Suprapubic skin (tissue), 4 donors: ENCODE measurements around the gene CRB1. TPM values are rescaled to one million over a fixed set of nuclear protein-coding genes. Genes with fewer than 3 reads are reported as not detected.

Source experiments
- DNase-seq, 2 donors: peaks; one replicate each; pipeline ENCODE4 v3.0.0-alpha.2; 2019; ENCODE audit warnings: low spot score in 2 of 2
- H3K27ac ChIP-seq: fragments of 200-600 bp; sonication (generic); one replicate; pipeline ENCODE4 v1.5.1; 2019
- H3K27me3 ChIP-seq: fragments of 200-600 bp; sonication (generic); one replicate; pipeline ENCODE4 v1.5.1; 2019
- H3K36me3 ChIP-seq: fragments of 200-600 bp; sonication (generic); one replicate; pipeline ENCODE4 v1.5.1; 2019
- H3K4me1 ChIP-seq: fragments of 200-600 bp; sonication (generic); one replicate; pipeline ENCODE4 v1.5.1; 2019
- H3K4me3 ChIP-seq: fragments of 200-600 bp; sonication (generic); one replicate; pipeline ENCODE4 v1.5.1; 2019; ENCODE audit warnings: mild to moderate bottlenecking
- H3K9me3 ChIP-seq: fragments of 200-600 bp; sonication (generic); one replicate; pipeline ENCODE4 v1.5.1; 2019
- CTCF ChIP-seq, 2 donors: fragments of 200-600 bp in 1 of 2; fragments of 450-650 bp in 1 of 2; sonication (generic) in 1 of 2; IDR thresholded peaks; one replicate each; pipeline ENCODE4 v1.5.1; 2016 to 2019; ENCODE audit warnings: antibody characterized with exemption in 2 of 2, mild to moderate bottlenecking in 1 of 2, moderate library complexity in 1 of 2
- EP300 ChIP-seq: sonication (generic); formaldehyde crosslinking; IDR thresholded peaks from one replicate; pipeline ENCODE4 v1.6.1; 2017; ENCODE audit warnings: antibody characterized with exemption
- POLR2A ChIP-seq, 2 donors: fragments of 450-650 bp; IDR thresholded peaks; one replicate each; pipeline ENCODE4 v1.6.1; 2017; ENCODE audit warnings: antibody characterized with exemption in 2 of 2, mild to moderate bottlenecking in 2 of 2, moderate library complexity in 2 of 2
- POLR2AphosphoS5 ChIP-seq, 3 donors: sonication (generic); formaldehyde crosslinking; IDR thresholded peaks; one replicate each; pipeline ENCODE4 v1.6.1; 2017; ENCODE audit warnings: antibody characterized with exemption in 3 of 3
- WGBS: methylation state at CpG from one replicate; pipeline ENCODE4 v1.1.5; 2018; 5-methylcytosine and 5-hydroxymethylcytosine counted together
- total RNA-seq, 4 donors: library from RNA; depleted of rRNA; stranded (reverse); fragments of >200 nt; gene quantifications; one replicate each; pipeline ENCODE4 v1.1.0, GENCODE V29; 2016

Gene CRB1
- total RNA-seq, 4 donors from 2014 or later, result 0.16 TPM; not detected in 3

DNA sequence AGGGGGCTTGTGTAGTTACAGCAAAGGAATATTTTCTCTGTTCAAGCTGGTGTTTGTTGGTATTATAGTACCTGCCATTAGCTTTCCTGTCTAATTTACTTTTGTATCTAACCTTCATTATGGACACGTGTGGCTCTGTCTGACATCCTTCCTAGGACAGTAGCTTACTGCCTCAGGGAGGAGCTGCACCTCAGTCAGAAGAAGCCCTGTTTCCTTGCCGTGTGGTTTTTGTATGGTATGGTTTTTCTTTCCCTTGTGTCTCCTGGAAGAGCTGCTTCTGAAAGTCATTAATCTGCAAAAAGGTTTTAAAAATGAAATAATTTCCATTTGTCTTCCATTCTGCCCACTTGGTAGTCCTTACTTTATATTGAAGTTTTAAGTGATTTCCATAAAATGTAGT lies 17.4 kb upstream of the CRB1 start:
- no peak overlapping the region for H3K27ac ChIP-seq
- H3K9me3 ChIP-seq, result no peaks in the 10 kb centered on the region
- no peak for DNase-seq
- no peak for TF ChIP-seq CTCF (IDR thresholded peaks at IDR 0.05)
- no peak for TF ChIP-seq POLR2A (IDR thresholded peaks at IDR 0.05)
- TF ChIP-seq EP300, result no peak
- no peak for TF ChIP-seq POLR2AphosphoS5 (IDR thresholded peaks at IDR 0.05)
- no peaks in the 10 kb centered on the region for H3K4me1 ChIP-seq
- no peak overlapping the region for H3K4me3 ChIP-seq
- 40% methylated on average over 2 of the region's 2 CpGs for WGBS
- H3K27me3 ChIP-seq, result no peaks in the 10 kb centered on the region
- H3K36me3 ChIP-seq, result no peaks in the 10 kb centered on the region

DNA sequence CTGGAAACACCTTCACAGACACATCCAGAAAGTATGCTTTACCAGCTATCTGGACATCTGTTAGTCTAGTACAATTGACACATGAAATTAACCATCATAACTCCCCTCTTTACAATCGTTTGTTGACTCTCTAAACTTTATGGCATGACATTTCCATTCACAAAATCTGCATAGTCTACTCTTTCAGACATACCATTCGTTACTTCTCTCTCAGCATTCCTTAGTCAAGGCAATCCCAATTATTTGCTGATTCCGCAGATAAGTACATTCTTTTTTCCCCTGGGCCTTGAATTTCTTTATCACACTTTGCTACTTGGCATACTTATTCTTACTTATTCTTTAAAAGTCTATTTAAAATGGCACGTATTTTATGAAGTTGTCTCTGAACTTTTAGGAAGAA lies 15.1 kb upstream of the CRB1 start:
- 56% methylated on average over 4 of the region's 4 CpGs for WGBS

GRCh38 chr1:197254866-197255265 lies 13.2 kb upstream of the CRB1 start:
- Histone ChIP-seq H3K9me3 (no peaks in the 10 kb centered on the region), H3K36me3 (no peaks in the 10 kb centered on the region), H3K27me3 (no peaks in the 10 kb centered on the region), H3K4me1 (no peaks in the 10 kb centered on the region), H3K27ac (no peak overlapping the region), H3K4me3 (no peak overlapping the region)
- no peak for TF ChIP-seq EP300
- no peak for TF ChIP-seq POLR2AphosphoS5 (IDR thresholded peaks at IDR 0.05)
- no peak for TF ChIP-seq CTCF (IDR thresholded peaks at IDR 0.05)
- TF ChIP-seq POLR2A (IDR thresholded peaks at IDR 0.05), result no peak
- DNase-seq, result no peak
- 52% methylated on average over 1 of the region's 1 CpG for WGBS

More for the DNA sequence above, 15.1 kb upstream of the CRB1 start:
- Histone ChIP-seq H3K4me1 (no peaks in the 10 kb centered on the region), H3K27me3 (no peaks in the 10 kb centered on the region), H3K36me3 (no peaks in the 10 kb centered on the region), H3K27ac (no peak overlapping the region), H3K4me3 (no peak overlapping the region), H3K9me3 (no peaks in the 10 kb centered on the region)
- TF ChIP-seq POLR2AphosphoS5 (IDR thresholded peaks at IDR 0.05), result no peak
- TF ChIP-seq CTCF (IDR thresholded peaks at IDR 0.05), result no peak
- no peak for TF ChIP-seq POLR2A (IDR thresholded peaks at IDR 0.05)
- no peak for TF ChIP-seq EP300
- DNase-seq, result no peak

GRCh38 chr1:197264936-197265567 lies 3.0 kb upstream of the CRB1 start:
- no peaks in the 10 kb centered on the region for H3K9me3 ChIP-seq
- H3K4me1 ChIP-seq, result no peaks in the 10 kb centered on the region
- DNase-seq, result no peak
- WGBS, result 76% methylated on average over 1 of the region's 1 CpG
- H3K36me3 ChIP-seq, result no peaks in the 10 kb centered on the region
- H3K4me3 ChIP-seq, result no peak overlapping the region
- no peak overlapping the region for H3K27ac ChIP-seq
- TF ChIP-seq POLR2AphosphoS5 (IDR thresholded peaks at IDR 0.05), result no peak
- TF ChIP-seq EP300, result no peak
- TF ChIP-seq CTCF (IDR thresholded peaks at IDR 0.05), result no peak
- TF ChIP-seq POLR2A (IDR thresholded peaks at IDR 0.05), result no peak
- no peaks in the 10 kb centered on the region for H3K27me3 ChIP-seq

GRCh38 chr1:197269053-197269452 lies 1.0 kb downstream of the CRB1 start:
- WGBS, result 29% methylated on average over 6 of the region's 6 CpGs
- TF ChIP-seq POLR2AphosphoS5 (IDR thresholded peaks at IDR 0.05) (no peak), EP300 (no peak), POLR2A (IDR thresholded peaks at IDR 0.05) (no peak), CTCF (IDR thresholded peaks at IDR 0.05) (no peak)
- Histone ChIP-seq H3K36me3 (no peaks in the 10 kb centered on the region), H3K27ac (no peak overlapping the region), H3K4me1 (no peaks in the 10 kb centered on the region), H3K27me3 (no peaks in the 10 kb centered on the region), H3K9me3 (no peaks in the 10 kb centered on the region), H3K4me3 (no peak overlapping the region)
- DNase-seq, result no peak
